Trophoblast cell (in vitro differentiated cells and primary cell): ENCODE results near the gene EDAR.

ENCODE experiments used
- DNase-seq, 2 donors: peaks; one replicate each; pipeline ENCODE4 v3.0.0-alpha.2; 2016
- H2AFZ ChIP-seq: 2 replicates; pipeline ENCODE4 v1.6.1; 2013; ENCODE audit warnings: low read length, moderate library complexity, mild to moderate bottlenecking; ENCODE audit not compliant: insufficient read depth, poor library complexity
- H2AK5ac ChIP-seq: 2 replicates; pipeline ENCODE4 v1.6.1; 2013; ENCODE audit warnings: mild to moderate bottlenecking, low read length
- H2BK120ac ChIP-seq: 2 replicates; pipeline ENCODE4 v1.6.1; 2013; ENCODE audit warnings: low read length, mild to moderate bottlenecking, moderate library complexity; ENCODE audit not compliant: insufficient read depth, poor library complexity
- H2BK12ac ChIP-seq: 2 replicates; pipeline ENCODE4 v1.6.1; 2013; ENCODE audit warnings: mild to moderate bottlenecking, low read length, moderate library complexity
- H2BK5ac ChIP-seq: 2 replicates; pipeline ENCODE4 v1.6.1; 2013; ENCODE audit warnings: low read length, low read depth, moderate library complexity, mild to moderate bottlenecking; ENCODE audit not compliant: poor library complexity
- H3K14ac ChIP-seq: 2 replicates; pipeline ENCODE4 v1.6.1; 2013; ENCODE audit warnings: mild to moderate bottlenecking, low read length
- H3K18ac ChIP-seq: 2 replicates; pipeline ENCODE4 v1.6.1; 2013; ENCODE audit warnings: mild to moderate bottlenecking, low read length
- H3K23ac ChIP-seq: 2 replicates; pipeline ENCODE4 v1.6.1; 2013; ENCODE audit warnings: low read length
- H3K27ac ChIP-seq: 2 replicates; pipeline ENCODE4 v1.5.1; 2013; ENCODE audit warnings: low read depth, mild to moderate bottlenecking, inconsistent platforms, low read length, moderate library complexity
- H3K27me3 ChIP-seq: 2 replicates; pipeline ENCODE4 v1.6.1; 2013; ENCODE audit warnings: inconsistent platforms, mild to moderate bottlenecking, low read length, moderate library complexity; ENCODE audit not compliant: insufficient read depth
- H3K36me3 ChIP-seq, 2 experiments: 1 replicate in 1 of 2; 2 replicates in 1 of 2; pipeline ENCODE4 v1.6.1; 2013; ENCODE audit warnings: low read length in 2 of 2, mild to moderate bottlenecking in 2 of 2, moderate library complexity in 1 of 2; ENCODE audit not compliant: insufficient read depth in 2 of 2, control insufficient read depth in 1 of 2
- H3K4ac ChIP-seq: 2 replicates; pipeline ENCODE4 v1.6.1; 2013; ENCODE audit warnings: low read depth, mild to moderate bottlenecking, low read length, moderate library complexity
- H3K4me1 ChIP-seq, 2 experiments: 1 replicate in 1 of 2; 2 replicates in 1 of 2; pipeline ENCODE4 v1.6.1; 2013; ENCODE audit warnings: low read length in 2 of 2, mild to moderate bottlenecking in 2 of 2, moderate library complexity in 1 of 2; ENCODE audit not compliant: insufficient read depth in 2 of 2, control insufficient read depth in 1 of 2
- H3K4me2 ChIP-seq: 2 replicates; pipeline ENCODE4 v1.6.1; 2013; ENCODE audit warnings: inconsistent platforms, mild to moderate bottlenecking, low read length, moderate library complexity
- H3K4me3 ChIP-seq: 2 replicates; pipeline ENCODE4 v1.5.1; 2013; ENCODE audit warnings: mild to moderate bottlenecking, low read depth, low read length, inconsistent platforms
- H3K79me1 ChIP-seq: one replicate; pipeline ENCODE4 v1.6.1; 2013; ENCODE audit warnings: low read length
- H3K79me2 ChIP-seq: 2 replicates; pipeline ENCODE4 v1.6.1; 2013; ENCODE audit warnings: low read length, mild to moderate bottlenecking; ENCODE audit not compliant: control insufficient read depth, insufficient read depth, poor library complexity
- H3K9ac ChIP-seq: 2 replicates; pipeline ENCODE4 v1.6.1; 2013; ENCODE audit warnings: mild to moderate bottlenecking, low read length
- H3K9me3 ChIP-seq: 2 replicates; pipeline ENCODE4 v1.6.1; 2013; ENCODE audit warnings: low read depth, mild to moderate bottlenecking, control low read depth, inconsistent platforms, low read length; ENCODE audit not compliant: insufficient read depth
- H4K12ac ChIP-seq: 2 replicates; pipeline ENCODE4 v1.6.1; 2013; ENCODE audit warnings: low read depth, mild to moderate bottlenecking, low read length, moderate library complexity
- H4K8ac ChIP-seq: 2 replicates; pipeline ENCODE4 v1.6.1; 2013; ENCODE audit warnings: low read depth, mild to moderate bottlenecking, low read length, moderate library complexity
- H4K91ac ChIP-seq: one replicate; pipeline ENCODE4 v1.6.1; 2013; ENCODE audit warnings: low read depth, mild to moderate bottlenecking, low read length, moderate library complexity
- WGBS: extraction: QIAGEN DNeasy Blood & Tissue Kit; methylation state at CpG from one replicate; pipeline ENCODE4 v1.1.7; 2013; ENCODE audit warnings: missing lambda C conversion rate; ENCODE audit not compliant: insufficient read length, insufficient coverage; ENCODE audit errors: extremely low coverage; 5-methylcytosine and 5-hydroxymethylcytosine counted together

Gene EDAR

GRCh38 chr2:108993095-108993937 is 4.3 kb upstream of the EDAR start:
- Histone ChIP-seq H4K91ac (no peak overlapping the region), H3K4ac (no peak overlapping the region), H2BK120ac (no peak overlapping the region), H4K8ac (no peak overlapping the region), H4K12ac (no peak overlapping the region), H2AK5ac (no peak overlapping the region), H3K9me3 (no peaks in the 10 kb centered on the region), H2BK5ac (no peak overlapping the region), H3K4me3 (no peak overlapping the region), H3K9ac (no peak overlapping the region), H3K4me2 (no peak overlapping the region), H3K36me3 (no peaks in the 10 kb centered on the region), H3K14ac (no peak overlapping the region), H2AFZ (no peak overlapping the region), H3K79me2 (no peaks in the 10 kb centered on the region), H3K4me1 (peaks cover 7 to 9% of the 10 kb centered on the region in 2 experiments), H3K27ac (no peak overlapping the region), H3K79me1 (no peaks in the 10 kb centered on the region), H2BK12ac (no peak overlapping the region), H3K18ac (no peak overlapping the region), H3K23ac (no peak overlapping the region), H3K27me3 (no peaks in the 10 kb centered on the region)
- DNase-seq: no peak
- WGBS: no CpG with 5 or more reads among the region's 8 CpGs

GRCh38 chr2:108988076-108988795 is 784 bp downstream of the EDAR start:
- no peak overlapping the region for H2BK5ac ChIP-seq
- no peaks in the 10 kb centered on the region for H3K27me3 ChIP-seq
- no peak overlapping the region for H4K91ac ChIP-seq
- peaks cover 8 to 9% of the 10 kb centered on the region in 2 experiments for H3K4me1 ChIP-seq
- peaks cover 6% of the 10 kb centered on the region for H3K9me3 ChIP-seq
- H3K4me2 ChIP-seq: no peak overlapping the region
- H2AK5ac ChIP-seq: no peak overlapping the region
- H4K12ac ChIP-seq: no peak overlapping the region
- H4K8ac ChIP-seq: no peak overlapping the region
- no peaks in the 10 kb centered on the region for H3K36me3 ChIP-seq
- H3K18ac ChIP-seq: no peak overlapping the region
- no peak overlapping the region for H2AFZ ChIP-seq
- no peak overlapping the region for H3K9ac ChIP-seq
- no peak overlapping the region for H2BK120ac ChIP-seq
- H2BK12ac ChIP-seq: no peak overlapping the region
- no peak overlapping the region for H3K14ac ChIP-seq
- H3K79me2 ChIP-seq: no peaks in the 10 kb centered on the region
- no peak overlapping the region for H3K23ac ChIP-seq
- no peak overlapping the region for H3K4ac ChIP-seq
- no peak for DNase-seq
- H3K27ac ChIP-seq: no peak overlapping the region
- no peak overlapping the region for H3K4me3 ChIP-seq
- no CpG with 5 or more reads among the region's 19 CpGs for WGBS
- no peaks in the 10 kb centered on the region for H3K79me1 ChIP-seq

GRCh38 chr2:108986916-108987510 is 2.0 kb downstream of the EDAR start:
- DNase-seq: no peak
- Histone ChIP-seq H2BK5ac (no peak overlapping the region), H2AK5ac (no peak overlapping the region), H3K18ac (no peak overlapping the region), H2BK12ac (no peak overlapping the region), H3K79me1 (no peaks in the 10 kb centered on the region), H4K91ac (no peak overlapping the region), H3K23ac (no peak overlapping the region), H2AFZ (no peak overlapping the region), H4K8ac (no peak overlapping the region), H3K4me1 (peaks cover 8 to 9% of the 10 kb centered on the region in 2 experiments), H2BK120ac (no peak overlapping the region), H3K4me2 (no peak overlapping the region), H3K4me3 (no peak overlapping the region), H3K27me3 (no peaks in the 10 kb centered on the region), H3K27ac (no peak overlapping the region), H3K9ac (no peak overlapping the region), H3K36me3 (no peaks in the 10 kb centered on the region), H3K14ac (no peak overlapping the region), H3K79me2 (no peaks in the 10 kb centered on the region), H3K4ac (no peak overlapping the region), H4K12ac (no peak overlapping the region), H3K9me3 (peaks cover 6% of the 10 kb centered on the region)
- WGBS: no CpG with 5 or more reads among the region's 7 CpGs

GRCh38 chr2:108983610-108984009 is 5.4 kb downstream of the EDAR start:
- Histone ChIP-seq H3K4me3 (no peak overlapping the region), H3K9me3 (peaks cover 6% of the 10 kb centered on the region), H2BK5ac (no peak overlapping the region), H2AFZ (no peak overlapping the region), H3K79me1 (no peaks in the 10 kb centered on the region), H2AK5ac (no peak overlapping the region), H4K8ac (no peak overlapping the region), H4K91ac (no peak overlapping the region), H3K27ac (no peak overlapping the region), H2BK12ac (no peak overlapping the region), H3K9ac (no peak overlapping the region), H2BK120ac (no peak overlapping the region), H4K12ac (no peak overlapping the region), H3K14ac (no peak overlapping the region), H3K18ac (no peak overlapping the region), H3K79me2 (no peaks in the 10 kb centered on the region), H3K23ac (no peak overlapping the region), H3K4me1 (peaks cover 3 to 4% of the 10 kb centered on the region in 2 experiments), H3K4me2 (no peak overlapping the region), H3K36me3 (no peaks in the 10 kb centered on the region), H3K27me3 (no peaks in the 10 kb centered on the region), H3K4ac (no peak overlapping the region)
- no peak for DNase-seq
- WGBS: no CpG with 5 or more reads among the region's 13 CpGs
